Activated naive CD8-positive, alpha-beta T cell (primary cell): ENCODE data around the gene DDX41.
"Not testable (repeated sequence)": the region's sequence is repeated elsewhere in the genome, so short reads cannot be mapped to it uniquely, and the experiment has no call there.

Experiments
- H3K27ac Mint-ChIP-seq: one replicate; pipeline ENCODE4 v1.8.0; 2021; ENCODE audit warnings: mixed read lengths
- H3K27me3 Mint-ChIP-seq: one replicate; pipeline ENCODE4 v1.8.0; 2021; ENCODE audit warnings: mixed read lengths
- H3K36me3 Mint-ChIP-seq: one replicate; pipeline ENCODE4 v1.8.0; 2021; ENCODE audit warnings: mixed read lengths
- H3K4me1 Mint-ChIP-seq: one replicate; pipeline ENCODE4 v1.8.0; 2021; ENCODE audit warnings: low read depth, mixed read lengths
- H3K4me3 Mint-ChIP-seq: one replicate; pipeline ENCODE4 v1.8.0; 2021; ENCODE audit warnings: mild to moderate bottlenecking, mixed read lengths
- H3K9me3 Mint-ChIP-seq: one replicate; pipeline ENCODE4 v1.8.0; 2021; ENCODE audit warnings: low read depth, mixed read lengths

Gene DDX41

DNA sequence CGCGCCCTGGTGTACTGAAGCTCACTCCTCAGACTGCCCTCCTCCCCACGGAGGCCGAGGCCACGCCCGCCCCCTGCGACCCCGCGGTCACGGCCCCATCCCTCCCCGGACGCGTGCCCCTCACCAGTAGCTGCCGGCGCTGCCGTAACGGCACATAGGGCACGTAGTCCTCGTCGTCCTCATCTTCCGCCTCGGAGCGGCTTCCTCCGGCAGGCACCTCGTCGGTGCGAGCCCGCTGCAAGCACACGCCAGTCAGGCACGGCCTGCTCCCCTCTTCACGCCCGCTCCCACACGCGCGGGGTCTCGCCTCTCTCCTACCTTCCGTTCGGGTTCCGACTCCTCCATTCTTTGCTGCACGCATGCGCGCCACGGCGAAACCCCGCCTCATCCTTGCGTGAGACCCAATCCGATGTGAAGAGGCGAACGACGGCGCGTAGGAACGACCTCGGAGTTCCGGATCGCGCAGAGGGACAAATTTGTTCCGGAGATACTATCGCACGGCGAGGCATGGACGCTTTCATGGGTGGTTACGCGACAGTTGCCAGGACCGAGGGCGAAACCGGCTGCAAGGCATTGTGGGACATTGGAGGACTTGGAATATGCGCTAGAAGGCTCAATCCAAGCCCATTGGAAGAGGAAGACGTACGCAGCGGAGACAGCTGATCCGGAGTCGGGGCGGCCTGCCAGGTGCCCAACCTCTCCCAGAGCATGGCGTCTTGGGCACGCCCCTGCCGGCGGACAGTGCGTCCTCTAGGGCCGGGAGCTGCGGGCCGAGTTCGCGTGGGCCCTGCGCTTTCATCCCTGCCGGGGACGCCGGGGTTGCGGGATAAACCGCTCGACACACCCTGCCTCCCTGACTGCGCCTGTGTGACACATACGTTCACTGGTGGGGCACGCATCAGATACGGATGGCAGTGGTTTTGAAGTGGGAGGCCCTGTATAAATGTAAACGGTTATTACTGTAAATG, at the start of gene DDX41:
Gene DDX41, minus strand, starts transcription at position 361 of the 968 bp plus-strand sequence. Its CDS starts 16 bp downstream, at position 345.
- Mint-ChIP-seq H3K4me1 (peaks cover 47% of the 10 kb centered on the region), H3K36me3 (peaks cover 15% of the 10 kb centered on the region), H3K27me3 (no peaks in the 10 kb centered on the region), H3K9me3 (no peaks in the 10 kb centered on the region), H3K27ac (peak within 1 kb of the TSS; percentile 92), H3K4me3 (peak within 1 kb of the TSS; percentile 95)

DNA sequence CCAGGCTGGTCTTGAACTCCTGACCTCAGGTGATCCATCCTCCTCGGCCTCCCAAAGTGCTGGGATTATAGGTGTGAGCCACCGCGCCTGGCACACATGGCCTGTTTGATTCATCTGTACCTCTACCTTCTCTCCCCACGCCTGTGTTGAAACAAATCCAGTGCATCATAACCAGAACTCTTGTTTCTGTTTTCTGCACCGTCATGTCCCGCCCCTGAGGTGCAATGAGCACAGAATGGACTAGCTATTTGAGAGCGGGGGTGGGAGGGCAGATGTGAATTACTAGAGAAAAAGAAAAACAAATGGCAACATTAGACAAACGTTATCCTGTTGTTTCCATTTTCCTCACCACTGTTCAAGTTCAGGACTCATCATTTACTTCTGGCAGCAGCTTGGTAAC, 48.3 kb upstream of the DDX41 start:
- no peak overlapping the region for H3K27ac Mint-ChIP-seq
- no peaks in the 10 kb centered on the region for H3K36me3 Mint-ChIP-seq
- no peaks in the 10 kb centered on the region for H3K9me3 Mint-ChIP-seq
- H3K4me1 Mint-ChIP-seq = no peaks in the 10 kb centered on the region
- no peaks in the 10 kb centered on the region for H3K27me3 Mint-ChIP-seq
- no peak overlapping the region for H3K4me3 Mint-ChIP-seq

DNA sequence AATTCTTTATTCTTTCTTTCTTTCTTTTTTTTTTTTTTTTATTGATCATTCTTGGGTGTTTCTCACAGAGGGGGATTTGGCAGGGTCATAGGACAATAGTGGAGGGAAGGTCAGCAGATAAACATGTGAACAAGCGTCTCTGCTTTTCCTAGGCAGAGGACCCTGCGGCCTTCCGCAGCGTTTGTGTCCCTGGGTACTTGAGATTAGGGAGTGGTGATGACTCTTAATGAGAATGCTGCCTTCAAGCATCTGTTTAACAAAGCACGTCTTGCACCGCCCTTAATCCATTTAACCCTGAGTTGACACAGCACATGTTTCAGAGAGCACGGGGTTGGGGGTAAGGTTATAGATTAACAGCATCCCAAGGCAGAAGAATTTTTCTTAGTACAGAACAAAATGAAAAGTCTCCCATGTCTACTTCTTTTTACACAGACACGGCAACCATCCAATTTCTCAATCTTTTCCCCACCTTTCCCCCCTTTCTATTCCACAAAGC, 42.7 kb upstream of the DDX41 start:
- H3K27ac Mint-ChIP-seq, H3K9me3 Mint-ChIP-seq, H3K4me3 Mint-ChIP-seq, H3K36me3 Mint-ChIP-seq, H3K27me3 Mint-ChIP-seq: not testable (repeated sequence)
- peaks cover 14% of the 10 kb centered on the region for H3K4me1 Mint-ChIP-seq

DNA sequence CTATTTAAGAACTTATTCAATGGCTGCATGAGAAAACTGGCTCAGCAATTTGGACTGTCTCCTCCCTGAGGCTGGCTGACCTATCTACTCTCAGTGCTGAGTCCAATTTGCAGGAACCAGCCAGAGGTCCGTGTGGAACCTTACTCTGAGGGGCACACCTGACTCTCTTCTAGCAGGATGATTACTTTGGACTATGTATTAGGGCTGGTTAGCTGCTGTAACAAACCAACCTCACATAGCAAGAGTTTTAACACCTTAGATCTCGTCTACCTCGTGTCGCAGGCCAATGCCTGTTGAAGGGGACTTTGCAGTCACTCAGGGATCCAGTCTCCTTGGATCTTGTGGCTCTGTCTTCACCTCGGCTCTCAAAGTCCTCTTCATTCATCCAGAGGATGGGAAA, 41.0 kb upstream of the DDX41 start:
- Mint-ChIP-seq H3K4me1 (peaks cover 21% of the 10 kb centered on the region), H3K36me3 (peaks cover under 1% of the 10 kb centered on the region), H3K27me3 (no peaks in the 10 kb centered on the region), H3K9me3 (no peaks in the 10 kb centered on the region), H3K4me3 (no peak overlapping the region), H3K27ac (no peak overlapping the region)

DNA sequence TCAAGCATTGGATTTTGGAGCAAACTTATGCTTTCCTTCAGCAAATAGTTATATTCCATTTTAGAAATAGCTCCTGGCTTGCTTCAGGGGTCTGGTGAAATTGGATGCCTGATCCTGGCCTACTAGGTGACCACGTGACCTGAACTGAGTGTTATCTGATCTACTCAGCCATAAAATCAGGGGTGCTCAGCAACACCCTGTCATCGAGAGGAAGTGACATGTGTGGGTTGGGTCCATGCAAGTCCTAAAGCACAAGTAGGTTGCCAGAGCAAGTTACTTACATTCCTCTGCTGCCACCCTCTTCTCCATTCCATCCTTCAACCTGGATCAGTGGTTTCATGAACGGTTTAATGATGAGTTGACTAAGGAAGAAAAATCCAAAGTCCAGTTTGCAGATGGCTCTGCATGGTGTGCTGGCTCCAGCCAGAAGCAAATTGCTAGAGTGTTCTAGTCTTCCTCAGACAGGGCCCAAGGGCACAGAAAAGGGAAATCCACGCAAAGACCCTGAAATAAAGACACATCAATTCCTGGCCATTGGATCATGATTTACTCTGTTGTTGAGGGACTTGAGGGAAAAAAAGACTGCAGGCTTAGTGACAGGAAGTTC, 40.4 kb upstream of the DDX41 start:
- no peak overlapping the region for H3K27ac Mint-ChIP-seq
- H3K4me3 Mint-ChIP-seq = no peak overlapping the region
- H3K36me3 Mint-ChIP-seq = peaks cover 2% of the 10 kb centered on the region
- H3K27me3 Mint-ChIP-seq = no peaks in the 10 kb centered on the region
- H3K9me3 Mint-ChIP-seq = no peaks in the 10 kb centered on the region
- H3K4me1 Mint-ChIP-seq = peaks cover 27% of the 10 kb centered on the region

DNA sequence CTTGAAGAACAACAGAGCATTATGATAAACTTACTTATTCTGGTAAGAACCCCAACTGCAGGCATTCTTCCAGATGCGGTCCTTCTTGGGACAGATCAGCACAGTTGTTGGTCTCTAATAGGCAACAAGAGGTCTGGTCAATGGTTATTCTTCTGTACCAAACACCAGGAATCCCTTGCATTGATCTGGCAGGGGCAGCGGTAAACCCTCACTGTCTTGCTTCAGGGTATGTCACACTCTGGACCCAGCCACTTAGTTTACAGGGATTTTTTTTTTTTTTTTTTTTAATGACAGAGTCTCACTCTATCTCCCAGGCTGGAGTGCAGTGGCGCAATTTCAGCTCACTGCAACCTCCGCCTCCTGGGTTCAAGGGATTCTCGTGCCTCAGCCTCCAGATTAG, 38.9 kb upstream of the DDX41 start:
- Mint-ChIP-seq H3K36me3 (peaks cover 2% of the 10 kb centered on the region), H3K27me3 (no peaks in the 10 kb centered on the region), H3K9me3 (no peaks in the 10 kb centered on the region), H3K4me3 (peak overlapping the region; percentile 84), H3K4me1 (peaks cover 30% of the 10 kb centered on the region), H3K27ac (no peak overlapping the region)

DNA sequence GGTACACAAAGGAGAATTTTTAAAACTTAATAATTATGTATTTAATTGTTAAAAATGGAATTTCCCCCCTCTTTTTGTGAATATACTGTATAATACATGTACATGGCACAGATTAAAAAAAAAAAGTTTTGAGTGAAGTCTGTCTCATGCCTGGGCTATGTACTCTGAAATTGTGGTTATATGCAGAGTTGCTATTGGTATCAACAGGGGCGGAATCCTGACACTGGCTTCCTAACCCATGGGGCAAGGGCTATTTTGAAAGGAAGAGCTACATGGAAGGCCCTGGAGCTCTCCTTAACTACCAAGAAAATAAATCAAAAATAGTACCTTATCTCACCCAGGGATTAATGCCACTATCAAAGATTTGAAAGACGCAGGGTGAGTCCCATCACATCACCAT, 38.5 kb upstream of the DDX41 start:
- Mint-ChIP-seq H3K27ac (no peak overlapping the region), H3K36me3 (peaks cover 2% of the 10 kb centered on the region), H3K27me3 (no peaks in the 10 kb centered on the region), H3K4me1 (peaks cover 33% of the 10 kb centered on the region), H3K9me3 (no peaks in the 10 kb centered on the region), H3K4me3 (peak overlapping the region; percentile 84)

DNA sequence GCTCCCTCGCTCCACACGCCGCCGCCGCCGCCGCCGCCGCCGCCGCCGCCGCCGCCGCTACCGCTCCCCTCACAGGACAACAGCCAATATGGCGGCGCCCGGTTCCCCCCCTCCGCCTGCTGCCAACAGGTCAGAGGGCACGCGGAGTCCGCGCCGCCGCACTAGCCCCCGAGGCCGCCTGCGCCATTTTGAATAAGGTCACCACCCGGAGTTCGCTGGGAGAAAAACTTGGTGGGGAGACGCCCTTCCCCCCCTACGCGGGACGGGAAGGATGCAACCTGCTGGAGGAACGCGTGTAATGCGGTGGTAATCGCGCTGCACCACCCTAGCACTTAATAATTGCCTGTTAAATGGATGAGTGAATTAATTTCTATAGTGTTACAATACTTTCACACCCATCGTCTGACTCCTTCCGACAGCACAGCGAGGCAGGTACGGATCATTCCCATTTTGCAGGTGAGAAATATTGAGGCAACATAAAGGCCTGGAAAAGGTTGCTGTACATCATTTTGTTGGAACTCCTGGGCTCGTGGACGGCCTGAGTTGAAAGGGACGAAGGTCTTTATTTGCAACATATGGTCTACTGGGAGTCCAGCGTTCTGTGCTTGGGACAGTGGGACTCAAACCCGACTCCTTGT, 37.8 kb upstream of the DDX41 start, which contains the start of gene FAM193B:
Gene FAM193B, minus strand, starts transcription at position 90 of the 638 bp plus-strand sequence. CDS start 105 bp downstream, outside the sequence.
- Mint-ChIP-seq H3K27me3 (no peaks in the 10 kb centered on the region), H3K4me1 (peaks cover 35% of the 10 kb centered on the region), H3K4me3 (peak within 1 kb of the TSS; percentile 84), H3K36me3 (peaks cover 2% of the 10 kb centered on the region), H3K9me3 (no peaks in the 10 kb centered on the region), H3K27ac (peak within 1 kb of the TSS; percentile 83)

DNA sequence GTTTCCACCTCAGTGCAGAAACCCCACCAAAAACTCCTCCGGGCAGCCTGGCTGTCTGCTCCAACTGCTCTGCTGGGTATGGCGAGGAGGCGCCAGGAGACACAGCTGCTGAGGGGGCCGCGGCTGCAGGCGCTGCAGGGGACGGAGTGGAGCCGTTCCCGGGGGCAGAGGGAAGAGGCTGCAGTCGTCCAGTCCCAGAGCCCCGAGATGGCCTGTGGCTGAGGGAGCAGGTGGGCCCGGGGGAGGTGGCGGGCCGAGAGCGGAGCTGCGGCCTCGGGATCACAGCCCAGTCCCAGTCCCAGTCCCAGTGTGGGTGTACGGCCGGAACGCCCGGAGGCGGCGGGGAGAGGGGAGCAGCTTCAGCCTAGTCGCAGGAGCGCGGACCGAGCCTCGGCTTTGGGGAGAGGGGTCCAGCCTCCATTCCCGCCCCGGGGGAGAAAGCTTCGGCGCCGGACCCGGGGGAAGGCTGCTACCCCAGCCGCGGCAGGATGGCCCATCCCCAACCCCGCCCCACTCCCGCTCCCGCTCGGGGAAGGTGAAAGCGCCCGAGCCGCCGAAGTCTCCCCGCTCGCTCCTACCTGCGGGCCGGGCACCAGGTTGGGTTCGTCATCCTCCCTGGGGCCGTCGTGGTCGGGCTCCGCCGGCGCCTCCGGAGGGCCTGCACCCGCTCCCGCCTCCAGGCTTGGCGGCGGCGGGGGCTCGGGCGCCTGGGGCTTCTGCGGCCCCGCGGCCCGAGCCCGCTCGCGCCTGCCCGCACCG, 37.1 kb upstream of the DDX41 start:
- Mint-ChIP-seq H3K27me3 (no peaks in the 10 kb centered on the region), H3K9me3 (no peaks in the 10 kb centered on the region), H3K36me3 (peaks cover 2% of the 10 kb centered on the region), H3K4me3 (peak overlapping the region; percentile 81), H3K27ac (no peak overlapping the region), H3K4me1 (peaks cover 37% of the 10 kb centered on the region)

DNA sequence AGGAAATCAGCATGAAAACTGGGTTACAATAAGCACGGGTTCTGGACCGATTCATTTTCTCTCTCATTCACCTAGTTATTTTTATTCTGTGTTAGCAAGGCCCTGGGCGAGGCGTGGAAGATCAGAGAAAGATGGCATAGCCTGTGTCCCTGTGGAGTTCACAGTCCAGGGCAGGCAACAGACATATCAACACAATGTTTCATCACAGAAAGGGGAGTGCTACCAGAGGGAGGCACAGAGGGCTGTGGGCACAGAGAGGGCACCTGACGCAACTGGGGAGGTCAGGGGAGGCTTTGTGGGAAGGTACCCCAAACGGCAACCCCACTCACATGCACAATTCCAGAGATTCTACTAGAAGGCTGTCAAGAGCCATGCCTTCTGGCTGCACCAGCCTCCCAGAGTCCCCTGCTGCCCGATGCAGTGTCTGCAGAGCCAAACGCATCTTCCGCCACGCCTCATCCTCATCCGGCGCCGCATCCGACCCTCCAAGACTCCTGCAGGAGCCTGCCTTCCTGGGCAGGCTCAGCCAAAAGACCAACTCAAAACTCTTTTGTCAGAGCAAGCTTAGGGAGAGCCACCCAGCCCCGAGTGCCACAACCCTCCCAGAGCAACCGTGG, 36.2 kb upstream of the DDX41 start:
- Mint-ChIP-seq H3K4me3 (peak overlapping the region; percentile 81), H3K9me3 (no peaks in the 10 kb centered on the region), H3K27ac (peak overlapping the region; percentile 65), H3K4me1 (peaks cover 42% of the 10 kb centered on the region), H3K27me3 (no peaks in the 10 kb centered on the region), H3K36me3 (peaks cover 2% of the 10 kb centered on the region)

DNA sequence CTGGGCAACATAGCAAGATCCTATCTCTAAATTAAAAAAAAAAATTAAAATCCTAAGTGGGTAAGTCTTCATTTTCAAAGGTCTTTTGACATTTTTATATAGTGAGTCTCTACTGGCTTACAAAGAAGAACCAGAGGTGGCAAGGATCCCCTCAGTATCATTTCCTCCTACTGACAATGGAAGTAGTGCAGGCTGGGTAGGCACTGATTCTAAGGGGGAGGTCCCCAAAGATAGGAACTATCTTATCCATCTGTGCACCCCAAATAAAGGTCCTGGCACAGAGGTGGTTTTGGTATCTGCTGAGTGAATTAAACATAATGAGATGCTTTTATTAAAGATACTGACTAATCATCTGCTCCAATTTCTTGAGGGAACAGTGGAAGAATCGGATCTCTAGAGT, 33.4 kb upstream of the DDX41 start:
- no peaks in the 10 kb centered on the region for H3K9me3 Mint-ChIP-seq
- H3K4me1 Mint-ChIP-seq = peaks cover 48% of the 10 kb centered on the region
- peaks cover 4% of the 10 kb centered on the region for H3K36me3 Mint-ChIP-seq
- no peaks in the 10 kb centered on the region for H3K27me3 Mint-ChIP-seq
- H3K27ac Mint-ChIP-seq = no peak overlapping the region
- H3K4me3 Mint-ChIP-seq = no peak overlapping the region

DNA sequence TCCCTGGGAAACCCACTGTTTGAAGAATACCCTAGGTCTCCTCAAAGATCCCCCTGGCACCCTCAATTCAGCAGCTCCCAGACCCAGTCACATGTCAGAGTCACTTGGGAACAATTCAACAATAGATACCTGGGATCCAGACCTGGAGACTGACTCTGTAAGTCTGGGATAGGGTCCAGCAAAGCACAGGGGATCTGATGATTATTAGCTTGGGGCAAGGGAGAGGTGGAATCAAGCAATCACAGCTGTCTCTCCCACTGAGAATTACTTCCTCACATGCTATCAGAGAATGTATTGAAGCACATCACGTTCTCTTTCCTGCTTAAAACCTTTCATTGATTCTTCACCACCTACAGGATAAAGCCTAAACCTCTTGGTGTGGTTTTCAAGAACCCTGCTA, 31.7 kb upstream of the DDX41 start:
- no peak overlapping the region for H3K4me3 Mint-ChIP-seq

DNA sequence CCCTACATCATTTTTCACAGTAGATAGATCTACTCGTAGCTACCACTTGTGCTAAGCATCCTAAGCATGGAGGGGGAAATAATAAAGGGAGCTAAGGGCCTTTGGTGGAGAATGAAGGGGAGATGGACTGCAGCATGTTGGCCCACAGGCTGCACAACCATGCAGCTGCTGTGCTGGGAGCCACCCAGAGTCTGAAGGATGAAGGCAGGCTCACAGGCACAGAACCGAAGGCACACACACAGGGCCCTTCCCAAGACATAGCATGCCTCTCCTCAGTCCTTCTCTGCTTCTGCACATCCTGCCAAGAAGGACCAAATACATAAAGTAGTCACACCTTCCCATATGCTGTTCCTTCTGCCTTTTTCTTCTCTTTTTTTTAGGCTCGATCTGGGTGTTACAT, 31.0 kb upstream of the DDX41 start:
- Mint-ChIP-seq H3K9me3 (no peaks in the 10 kb centered on the region), H3K4me3 (no peak overlapping the region), H3K4me1 (peaks cover 35% of the 10 kb centered on the region), H3K27me3 (no peaks in the 10 kb centered on the region), H3K27ac (no peak overlapping the region), H3K36me3 (peaks cover 2% of the 10 kb centered on the region)

More for the DNA sequence above, 31.7 kb upstream of the DDX41 start:
- Mint-ChIP-seq H3K36me3 (peaks cover 4% of the 10 kb centered on the region), H3K27ac (no peak overlapping the region), H3K27me3 (no peaks in the 10 kb centered on the region), H3K4me1 (peaks cover 41% of the 10 kb centered on the region), H3K9me3 (no peaks in the 10 kb centered on the region)

DNA sequence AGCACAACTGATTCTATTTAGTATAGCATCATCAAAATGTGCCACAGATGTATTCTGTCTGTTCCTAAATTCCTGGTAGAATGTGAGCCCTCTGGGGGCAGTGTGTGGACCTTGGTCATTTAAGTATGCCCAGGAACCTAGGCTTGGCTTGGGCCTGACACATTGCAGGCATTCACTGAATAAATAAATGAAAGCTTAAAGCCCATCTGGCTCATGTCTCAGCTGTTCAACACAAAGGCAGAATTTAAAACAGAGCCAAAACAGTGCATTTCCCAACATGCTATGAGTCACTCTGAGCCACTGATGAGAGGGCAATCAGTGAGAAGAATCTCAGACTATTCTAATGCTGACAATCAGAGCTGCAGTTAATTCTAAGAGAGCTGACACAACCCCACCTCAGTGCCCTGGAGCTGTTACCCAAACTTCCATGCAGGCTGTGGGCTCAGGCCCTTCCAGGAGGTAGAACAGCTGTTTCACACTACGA, 29.5 kb upstream of the DDX41 start:
- Mint-ChIP-seq H3K36me3 (peaks cover 2% of the 10 kb centered on the region), H3K4me3 (no peak overlapping the region), H3K4me1 (peaks cover 30% of the 10 kb centered on the region), H3K9me3 (no peaks in the 10 kb centered on the region), H3K27ac (no peak overlapping the region), H3K27me3 (no peaks in the 10 kb centered on the region)
